GM19468 (cell line): ENCODE data around the gene FAM124A.

Source experiments
- ATAC-seq: cut with Tn5 transposase; IDR thresholded peaks from one replicate; pipeline ENCODE4 v1.9.1; 2021; ENCODE audit warnings: mild to moderate bottlenecking, moderate library complexity, moderate number of reproducible peaks; ENCODE audit not compliant: unreplicated experiment; ENCODE audit errors: extremely low read depth

FAM124A gene

DNA sequence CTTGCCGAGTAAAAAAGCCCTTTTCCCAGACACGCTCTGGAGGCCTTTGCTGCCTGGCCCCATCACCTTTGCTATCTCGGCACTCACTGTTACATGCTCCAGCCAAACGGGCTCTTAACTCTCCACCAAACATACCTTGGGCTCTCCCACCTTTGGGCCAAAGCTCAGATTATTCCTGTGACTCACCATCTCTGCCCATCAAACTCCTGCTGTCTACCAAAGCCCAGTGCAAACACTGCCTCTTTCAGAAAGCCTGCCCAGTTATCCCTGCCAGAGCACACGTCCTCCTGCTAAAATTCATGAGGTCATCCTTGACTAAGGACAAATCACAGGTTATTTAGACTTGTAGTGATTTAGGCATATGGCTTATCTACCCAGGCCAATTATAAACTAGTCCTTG, 69.1 kb downstream of the FAM124A start:
- ATAC-seq = no peak

DNA sequence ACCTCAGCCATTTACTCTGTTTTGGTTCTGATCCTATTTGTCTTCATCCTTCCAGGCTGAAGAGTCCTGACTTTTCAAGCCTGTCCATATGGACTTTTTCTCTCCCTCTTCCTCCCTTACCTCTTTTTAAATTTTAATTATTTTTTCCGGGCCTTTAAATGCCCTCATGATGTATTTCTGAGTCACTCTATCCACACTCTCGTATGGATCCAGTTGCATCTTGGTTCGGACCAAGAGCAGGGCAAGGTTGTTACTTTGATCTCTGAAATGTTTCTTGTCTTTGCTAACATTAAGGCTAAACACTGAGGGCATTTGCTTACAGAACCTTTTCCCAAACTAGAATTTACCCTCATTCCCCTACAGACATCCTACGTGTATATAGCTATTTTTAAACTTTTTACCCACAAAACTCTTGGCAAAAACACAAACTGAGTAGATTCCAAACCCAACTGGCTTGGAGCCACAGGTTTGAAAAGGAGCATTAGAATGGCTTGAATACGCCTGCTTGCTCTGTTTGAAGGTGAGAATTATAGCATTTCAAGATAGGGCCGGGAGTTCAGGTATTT, 69.9 kb downstream of the FAM124A start:
- no peak for ATAC-seq

DNA sequence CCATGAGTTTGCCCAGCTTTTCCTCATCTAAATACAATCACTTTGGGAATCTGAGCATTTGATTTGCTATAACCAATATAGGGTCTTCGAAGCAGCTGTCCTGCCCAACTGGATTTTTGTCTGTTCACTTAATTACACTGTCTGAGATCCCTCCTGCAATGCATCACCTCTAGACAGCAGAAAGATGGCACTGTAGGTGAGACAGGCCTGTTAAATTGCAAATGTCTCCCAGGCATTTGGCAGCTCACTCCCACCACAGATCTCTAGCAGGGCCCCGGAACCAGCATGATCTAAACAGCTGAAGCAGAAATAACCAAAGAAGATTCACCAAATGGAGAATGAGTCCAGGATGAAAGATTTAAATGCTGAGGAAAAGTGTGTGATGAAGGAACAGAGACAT, 75.4 kb downstream of the FAM124A start:
- ATAC-seq = no peak

DNA sequence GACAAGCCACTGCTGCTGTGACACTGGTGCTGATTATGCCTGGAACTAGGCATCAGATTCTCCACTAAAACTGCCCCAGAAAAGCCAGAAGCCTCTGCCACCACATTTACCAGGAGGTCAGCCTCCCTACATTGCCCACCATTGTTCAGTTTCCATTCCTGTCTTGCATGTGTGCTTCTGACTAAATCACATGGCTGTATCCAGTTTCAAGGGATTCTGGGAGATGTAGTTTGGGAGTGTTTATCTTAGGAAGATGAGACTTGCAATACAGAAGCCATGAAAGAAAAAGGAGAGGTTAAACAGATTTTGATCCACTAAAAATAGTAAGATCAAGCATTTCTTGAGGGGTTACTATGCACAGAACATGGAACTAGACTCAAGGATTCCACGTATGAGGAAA, 76.6 kb downstream of the FAM124A start:
- no peak for ATAC-seq

DNA sequence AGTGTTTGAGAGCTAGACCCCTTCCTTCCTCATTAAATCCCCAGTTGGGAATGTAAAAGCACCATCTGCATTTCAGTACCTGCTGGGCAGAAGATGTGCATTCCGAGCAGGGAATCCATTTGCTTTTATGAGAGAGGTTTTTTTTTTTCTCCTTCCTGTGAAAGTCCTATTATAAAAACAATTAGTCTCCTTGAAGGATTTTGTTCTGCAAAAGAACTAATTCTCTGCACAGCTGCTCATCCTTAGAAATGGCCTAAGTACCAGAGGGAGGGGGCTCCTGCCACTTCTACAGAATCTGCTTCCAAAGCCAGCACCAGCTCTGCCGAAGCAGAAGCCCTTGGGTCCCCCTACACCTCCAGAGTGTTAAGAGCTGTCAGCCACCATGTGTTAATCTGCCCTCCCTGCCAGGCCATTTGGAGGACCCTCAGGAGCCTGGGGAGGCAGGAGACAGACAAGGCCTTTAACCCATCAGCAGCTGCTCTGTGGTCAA, 80.9 kb downstream of the FAM124A start:
- ATAC-seq = no peak

DNA sequence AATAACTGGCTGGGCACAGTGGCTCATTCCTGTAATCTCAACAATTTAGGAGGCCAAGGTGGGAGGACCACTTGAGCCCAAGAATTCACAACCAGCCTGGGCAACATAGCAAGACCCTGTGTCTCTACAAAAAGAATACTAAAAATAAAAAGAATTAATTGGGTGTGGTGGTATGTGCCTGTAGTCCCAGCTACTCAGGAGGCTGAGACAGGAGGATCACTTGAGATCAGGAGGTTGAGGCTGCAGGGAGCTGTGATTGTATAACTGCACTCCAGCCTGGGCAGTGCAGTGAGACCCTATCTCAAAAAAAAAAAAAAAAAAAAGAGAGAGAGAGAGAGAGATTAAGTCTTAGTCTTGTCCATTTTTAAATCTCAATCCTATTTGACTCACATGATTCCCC, 81.7 kb downstream of the FAM124A start:
- ATAC-seq = no peak

DNA sequence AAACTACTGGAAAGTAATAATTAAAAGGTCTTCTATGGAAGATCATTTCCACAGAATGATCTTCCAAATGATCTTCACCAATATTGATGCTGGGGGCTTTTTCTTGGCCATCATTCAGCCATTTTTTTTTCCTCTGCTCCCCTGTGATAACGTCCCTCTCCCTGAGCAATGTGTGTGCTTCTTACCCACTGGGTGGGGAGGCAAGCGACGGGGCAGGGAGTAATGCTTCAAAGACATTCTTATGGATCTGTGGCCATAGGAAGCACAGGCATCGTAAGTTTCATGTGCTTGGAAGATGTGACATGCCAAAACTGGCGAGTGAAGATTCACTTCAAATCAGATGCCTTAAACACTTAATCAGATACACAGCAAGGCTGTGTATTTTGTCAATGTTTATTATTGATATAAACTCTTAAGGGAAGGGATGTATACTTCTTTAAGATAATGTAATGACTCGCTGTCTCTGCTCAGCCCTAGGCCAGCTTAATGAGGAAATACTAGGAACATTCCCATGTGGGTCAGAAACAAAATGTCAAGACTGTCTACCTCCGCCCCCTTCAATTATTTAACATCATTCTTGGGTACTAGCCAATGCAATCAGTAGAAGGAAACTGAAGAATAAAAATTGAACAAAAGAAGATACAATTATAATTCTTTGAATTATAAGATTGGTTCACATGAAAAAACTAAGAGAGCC, 83.2 kb downstream of the FAM124A start:
- ATAC-seq = no peak

DNA sequence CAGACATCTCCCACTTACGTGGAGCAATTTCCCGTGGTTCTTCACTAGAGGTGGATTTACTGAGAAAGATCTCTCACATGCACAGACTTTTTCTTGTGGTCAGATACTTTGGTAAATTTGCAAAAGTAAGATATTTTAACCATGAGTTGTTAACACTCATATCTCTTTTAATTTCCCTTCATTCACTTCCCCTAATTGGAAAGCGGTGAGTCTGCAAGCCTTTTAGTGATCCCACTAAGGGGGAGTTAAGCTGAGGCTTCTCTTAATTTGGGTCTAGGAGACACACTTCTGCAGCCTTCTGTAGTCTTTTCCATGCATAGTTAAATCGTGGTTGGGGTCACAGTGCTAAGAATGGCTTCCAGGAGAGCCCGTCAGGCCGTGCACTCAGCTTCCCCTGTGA, 86.6 kb downstream of the FAM124A start:
- ATAC-seq = no peak

DNA sequence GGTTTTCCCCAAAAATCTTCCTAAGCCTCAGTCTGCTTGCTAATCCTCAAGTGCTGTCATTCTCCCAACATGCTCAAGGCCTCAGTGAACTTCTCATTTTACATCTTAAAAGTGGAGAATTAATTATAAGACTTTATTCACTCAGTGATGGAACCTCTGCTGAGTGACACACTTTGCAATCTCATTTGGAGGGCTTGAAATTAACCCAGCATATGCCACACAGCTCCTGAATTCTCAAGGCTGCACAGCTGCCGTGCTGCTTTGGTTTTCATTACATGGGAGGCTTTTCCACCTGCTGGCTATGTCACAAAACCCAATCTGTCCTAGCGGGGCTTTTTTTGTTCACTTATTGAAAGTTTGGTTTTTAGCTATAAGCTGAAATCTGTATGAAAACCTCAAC, 89.0 kb downstream of the FAM124A start:
- ATAC-seq = no peak

DNA sequence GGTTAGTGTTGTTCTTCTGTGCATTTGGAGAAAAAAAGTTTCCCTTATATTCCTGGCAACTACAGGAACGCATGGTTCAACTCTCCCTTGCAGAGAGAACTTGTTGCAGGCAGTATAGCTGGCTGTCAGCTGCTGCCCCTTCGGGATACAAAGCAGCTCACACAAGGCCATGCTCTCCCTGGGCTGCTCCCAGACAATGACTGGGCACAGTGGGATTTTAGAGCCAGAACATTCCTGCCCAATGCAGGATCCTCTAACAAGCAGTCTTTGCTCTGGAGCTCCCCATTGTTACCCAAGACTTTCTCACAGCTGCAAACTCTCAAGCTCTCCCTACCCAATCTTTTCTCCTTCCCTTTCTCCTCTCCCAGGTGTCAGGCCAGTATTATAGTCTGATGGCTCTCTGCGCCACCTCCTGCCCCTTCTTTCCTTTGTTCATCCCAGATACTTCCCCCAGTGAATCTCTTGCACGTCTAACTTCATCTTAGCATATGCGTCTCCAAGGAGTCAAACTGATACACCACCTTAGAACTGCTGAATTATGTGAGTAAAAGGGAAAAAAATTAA, 89.8 kb downstream of the FAM124A start:
- ATAC-seq = no peak

DNA sequence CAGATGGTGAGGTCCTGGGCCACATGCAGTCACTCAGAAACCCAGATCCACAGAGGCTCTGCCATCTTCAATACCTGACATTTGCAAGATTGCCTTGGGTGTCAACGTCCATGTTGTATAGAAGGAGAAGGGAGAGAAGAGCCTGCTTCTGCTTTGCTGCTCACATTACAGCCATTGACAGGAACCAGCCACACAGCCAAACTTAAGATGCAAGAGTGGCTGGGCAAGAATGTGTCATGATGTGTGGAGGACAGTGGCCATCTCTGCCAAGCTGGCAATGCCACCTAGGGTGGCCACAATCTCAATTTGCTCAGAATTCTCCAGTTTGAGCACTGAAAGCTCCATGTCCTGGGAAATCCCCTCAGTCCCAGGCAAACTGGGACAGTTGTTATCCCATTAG, 91.4 kb downstream of the FAM124A start:
- ATAC-seq = no peak

DNA sequence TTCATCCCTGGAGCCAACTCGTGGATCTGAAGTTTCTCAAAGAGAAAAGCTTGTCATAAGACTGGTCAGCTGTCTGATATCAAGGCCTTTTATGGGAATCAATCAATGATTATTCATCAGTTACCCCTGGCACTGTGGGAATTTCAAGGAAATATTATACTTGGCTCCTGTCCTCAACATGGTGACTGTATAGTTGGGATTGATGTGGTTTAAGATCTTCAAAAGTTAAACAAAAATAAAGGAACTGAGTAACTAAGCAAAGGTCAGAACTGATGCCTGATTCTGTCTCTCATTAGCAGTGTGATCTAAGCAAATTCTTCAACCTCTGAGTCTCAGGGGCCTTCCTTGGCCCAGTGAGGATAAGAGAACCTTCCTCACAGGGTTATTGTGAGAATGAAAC, 95.1 kb downstream of the FAM124A start:
- ATAC-seq = no peak

DNA sequence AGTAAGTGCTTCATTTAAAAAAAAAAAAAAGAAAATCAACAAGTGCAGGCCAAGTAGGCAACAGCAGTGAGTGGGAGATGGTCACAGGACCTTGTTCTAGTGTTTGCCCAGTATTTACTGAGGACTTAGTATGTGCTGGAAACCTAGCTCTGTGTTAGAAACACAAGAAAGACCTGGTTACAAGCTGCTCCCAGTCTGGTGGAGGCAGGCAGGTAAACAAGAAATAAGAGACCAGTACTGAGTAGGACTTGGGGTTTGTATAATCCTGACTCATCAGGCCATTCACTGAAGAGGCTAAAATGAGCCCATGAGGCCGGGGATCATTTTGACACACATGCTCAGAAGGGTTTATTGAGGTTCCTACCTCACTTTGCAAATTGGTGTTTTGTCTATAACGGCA, 95.8 kb downstream of the FAM124A start:
- ATAC-seq = no peak

DNA sequence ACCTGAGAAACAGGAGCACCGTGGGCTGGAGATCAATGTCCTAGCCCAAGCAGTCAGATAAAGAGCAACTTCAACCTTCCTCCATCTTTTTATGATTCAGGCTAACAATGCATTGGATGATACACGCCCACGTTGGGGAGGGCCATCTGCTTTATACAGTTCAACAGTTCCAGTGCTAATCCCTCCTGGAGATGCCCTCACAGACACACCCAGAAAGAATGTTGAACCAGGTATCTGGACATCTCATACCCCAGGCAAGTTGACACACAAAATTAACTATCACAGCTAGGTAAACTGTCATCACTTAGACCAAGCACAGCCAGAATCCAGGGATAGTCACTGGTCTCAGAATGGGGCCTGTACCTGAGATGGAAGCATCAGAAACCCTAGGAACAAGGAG, 96.7 kb downstream of the FAM124A start:
- ATAC-seq = no peak

DNA sequence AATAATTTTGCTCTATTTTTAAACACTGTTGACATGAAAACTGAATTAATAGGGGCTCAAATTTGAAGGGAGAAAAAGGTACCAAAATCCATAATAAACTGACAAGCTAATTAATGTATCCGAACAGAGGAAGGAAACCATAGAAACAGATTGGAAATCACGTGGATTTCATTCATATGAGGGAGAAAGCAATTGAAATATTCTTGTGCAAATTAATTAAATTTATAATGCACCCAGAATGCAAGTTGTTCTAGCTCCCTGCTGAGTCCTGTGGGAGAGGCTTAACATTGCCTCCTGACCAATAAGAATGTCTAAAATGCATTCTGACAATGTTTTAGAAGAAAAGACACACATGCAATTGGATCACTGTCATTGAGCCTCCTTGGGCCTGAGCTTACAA, 99.6 kb downstream of the FAM124A start:
- no peak for ATAC-seq

DNA sequence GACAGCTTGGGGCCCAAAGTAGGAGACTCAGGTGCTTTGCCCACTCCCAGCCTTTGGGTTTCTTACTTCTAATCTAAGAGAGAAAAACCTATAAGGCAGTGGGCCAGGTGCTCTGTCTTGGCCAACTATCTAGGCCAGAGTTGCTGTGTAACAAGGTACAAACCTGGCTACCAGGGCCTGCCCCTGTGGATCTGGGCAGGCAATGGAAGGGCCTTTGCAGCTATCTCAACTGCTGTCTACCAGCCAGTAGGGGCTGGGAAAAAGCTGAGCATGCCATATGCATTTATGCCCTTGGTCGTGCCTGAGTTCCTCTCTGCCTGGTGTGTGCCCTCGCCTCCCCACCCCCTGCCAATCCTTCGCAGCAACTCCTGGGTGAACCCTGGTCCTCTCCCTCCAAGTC, 100.6 kb downstream of the FAM124A start:
- no peak for ATAC-seq

DNA sequence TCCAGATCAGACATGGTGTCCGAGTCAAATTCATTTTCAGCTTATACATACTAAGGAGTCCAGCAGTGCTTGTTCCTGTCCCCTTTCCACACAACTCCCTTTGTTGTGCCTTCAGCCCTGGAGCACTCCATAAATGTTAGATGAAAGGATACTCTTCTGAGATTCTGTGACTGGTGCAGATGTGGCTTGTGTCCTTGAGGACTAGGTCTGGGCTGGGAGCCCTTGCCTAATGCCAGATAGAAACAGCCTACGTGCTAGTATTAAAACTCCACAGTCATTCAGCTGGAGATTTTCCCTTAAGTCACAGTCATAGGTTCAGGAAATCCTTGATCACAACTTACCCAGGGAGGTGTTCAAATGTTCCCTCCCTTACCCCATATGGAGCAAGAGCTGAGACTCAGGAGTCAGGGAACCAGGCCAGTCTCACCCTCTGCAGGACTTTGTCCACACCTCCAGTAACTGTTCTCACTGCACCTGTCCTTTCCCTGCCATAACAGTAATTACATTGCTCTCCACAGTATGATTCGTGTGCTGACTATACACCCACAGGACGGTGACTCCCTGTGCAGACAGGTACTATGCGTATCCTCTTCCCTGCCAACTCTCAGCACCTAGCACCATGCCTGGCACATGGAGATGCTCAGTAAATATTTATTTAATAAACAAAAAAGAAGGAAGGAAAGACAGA, 101.8 kb downstream of the FAM124A start:
- ATAC-seq = no peak

DNA sequence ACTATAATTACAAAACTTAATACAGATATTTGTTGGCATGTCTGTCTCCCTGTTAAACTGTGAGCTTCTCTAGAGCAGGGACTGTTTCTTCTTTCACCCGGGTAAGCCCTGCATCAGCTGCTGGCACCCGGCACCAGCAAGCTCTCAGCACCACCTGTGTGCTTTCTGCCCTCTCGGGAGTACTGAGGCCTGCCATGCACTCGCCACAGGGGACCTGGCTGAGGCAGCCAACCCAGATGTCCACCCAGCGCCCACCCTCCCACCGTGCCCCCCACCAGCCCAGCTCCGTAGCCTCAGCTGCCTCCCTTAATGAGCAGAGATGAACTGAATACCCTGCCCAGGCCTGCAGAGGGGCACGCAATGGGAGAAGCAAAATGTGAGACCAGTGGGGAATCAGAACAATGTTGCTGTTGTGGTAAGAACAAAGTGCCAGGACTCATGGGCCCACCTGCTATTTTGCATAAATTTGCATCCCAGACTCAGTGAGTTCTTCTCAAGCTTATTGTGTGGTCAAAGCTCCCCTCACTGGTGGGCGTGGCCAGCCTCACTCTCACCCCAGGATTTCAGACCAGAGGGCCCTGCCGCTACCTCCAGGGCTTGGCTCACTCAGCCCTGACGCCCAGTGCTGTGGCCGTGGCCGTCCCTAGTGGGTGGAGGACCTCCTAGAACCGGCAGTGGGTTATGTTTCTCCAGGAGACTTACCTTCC, 102.7 kb downstream of the FAM124A start:
- no peak for ATAC-seq

DNA sequence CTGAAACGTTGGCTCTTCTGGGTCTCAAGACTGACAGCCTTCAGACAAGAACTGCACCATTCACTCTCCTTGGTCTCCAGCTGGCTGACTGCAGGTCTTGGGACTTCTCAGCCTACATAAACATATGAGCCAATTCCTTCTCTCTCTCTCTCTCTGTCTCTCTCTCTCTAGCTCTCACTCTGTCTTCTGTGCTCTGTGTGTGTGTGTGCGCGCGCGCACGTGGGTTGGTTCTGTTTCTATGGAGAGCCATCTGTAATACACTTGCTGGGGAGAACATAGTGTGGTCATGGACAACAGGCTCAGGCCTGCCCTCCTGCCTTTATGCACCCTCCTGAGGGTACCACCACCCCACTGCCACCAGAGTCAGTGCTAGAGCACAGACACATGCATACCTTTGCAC, 103.6 kb downstream of the FAM124A start:
- ATAC-seq = no peak

DNA sequence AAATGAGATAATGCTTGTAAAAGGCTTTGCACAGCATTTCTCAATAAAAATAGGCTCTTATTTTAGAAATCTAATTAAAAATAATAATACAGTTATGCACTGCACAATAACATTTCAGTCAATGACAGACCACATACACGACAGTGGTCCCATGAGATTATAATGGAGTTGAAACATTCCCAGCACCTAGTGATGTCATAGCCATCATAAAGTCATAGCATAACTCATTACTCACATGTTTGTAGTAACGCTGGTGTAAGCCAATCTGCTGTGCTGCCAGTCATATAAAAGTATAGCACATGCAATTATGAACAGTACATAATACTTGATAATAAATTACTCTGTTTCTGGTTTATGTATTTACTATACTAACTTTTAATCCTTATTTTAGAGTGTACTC, 104.6 kb downstream of the FAM124A start:
- ATAC-seq = no peak

DNA sequence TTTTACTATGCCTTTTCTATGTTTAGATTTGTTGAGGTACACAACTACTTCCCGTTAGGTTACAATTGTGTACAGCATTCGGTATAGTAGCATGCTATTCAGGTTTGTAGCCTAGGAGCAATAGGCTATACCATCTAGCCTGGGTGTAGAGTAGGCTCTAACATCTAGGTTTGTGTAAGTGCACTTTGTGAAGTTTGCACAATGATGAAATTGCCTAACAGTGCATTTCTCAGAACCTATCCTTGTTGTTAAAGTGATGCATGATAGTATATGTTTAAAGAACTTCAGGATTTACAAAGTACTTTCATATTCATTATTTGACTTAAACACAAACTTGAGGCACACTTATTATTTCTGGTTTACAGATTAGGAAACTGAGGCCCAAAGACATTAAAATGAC, 105.8 kb downstream of the FAM124A start:
- no peak for ATAC-seq
